Right lobe of liver (tissue), 4 donors: ENCODE measurements around the gene EYA2.

Source experiments
- POLR2A ChIP-seq: fragments of 450-650 bp; IDR thresholded peaks from one replicate; pipeline ENCODE4 v1.6.1; 2017; ENCODE audit warnings: antibody characterized with exemption, mild to moderate bottlenecking
- TF ChIP-seq, protein P1 (sequence below), 4 donors: fragments of 200-600 bp in 3 of 4; fragments of 450-650 bp in 1 of 4; IDR thresholded peaks; one replicate each; pipeline versions ENCODE4 v1.5.1 to v1.8.0; 2016 to 2022; ENCODE audit warnings: antibody characterized with exemption in 4 of 4, mild to moderate bottlenecking in 2 of 4
- donor health status: DM: no; HTN: no; CAD: no.
- donor health status: DM: no; HTN: no; CAD: no.
- donor health status: DM: no; HTN: yes; CAD: no.

DNA sequence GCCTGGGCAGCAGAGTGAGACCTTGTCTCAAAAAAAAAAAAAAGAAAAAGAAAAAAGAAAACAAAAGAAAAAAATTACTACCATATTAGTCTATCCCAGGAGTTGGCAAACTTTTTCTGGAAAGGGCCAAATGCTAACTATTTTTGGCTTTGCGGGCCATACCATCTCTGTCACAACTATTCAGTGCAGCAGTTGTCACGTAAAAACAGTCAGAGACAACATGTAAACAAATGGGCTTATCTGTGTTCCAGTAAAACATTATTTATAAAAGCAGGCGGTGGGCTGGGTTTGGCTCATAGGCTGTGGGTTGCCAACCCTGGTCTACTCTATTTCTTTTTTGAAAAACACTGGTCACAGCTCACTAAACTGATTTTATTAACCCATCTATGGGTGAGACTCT lies 53.4 kb downstream of the EYA2 start:
- TF ChIP-seq, protein P1, sequence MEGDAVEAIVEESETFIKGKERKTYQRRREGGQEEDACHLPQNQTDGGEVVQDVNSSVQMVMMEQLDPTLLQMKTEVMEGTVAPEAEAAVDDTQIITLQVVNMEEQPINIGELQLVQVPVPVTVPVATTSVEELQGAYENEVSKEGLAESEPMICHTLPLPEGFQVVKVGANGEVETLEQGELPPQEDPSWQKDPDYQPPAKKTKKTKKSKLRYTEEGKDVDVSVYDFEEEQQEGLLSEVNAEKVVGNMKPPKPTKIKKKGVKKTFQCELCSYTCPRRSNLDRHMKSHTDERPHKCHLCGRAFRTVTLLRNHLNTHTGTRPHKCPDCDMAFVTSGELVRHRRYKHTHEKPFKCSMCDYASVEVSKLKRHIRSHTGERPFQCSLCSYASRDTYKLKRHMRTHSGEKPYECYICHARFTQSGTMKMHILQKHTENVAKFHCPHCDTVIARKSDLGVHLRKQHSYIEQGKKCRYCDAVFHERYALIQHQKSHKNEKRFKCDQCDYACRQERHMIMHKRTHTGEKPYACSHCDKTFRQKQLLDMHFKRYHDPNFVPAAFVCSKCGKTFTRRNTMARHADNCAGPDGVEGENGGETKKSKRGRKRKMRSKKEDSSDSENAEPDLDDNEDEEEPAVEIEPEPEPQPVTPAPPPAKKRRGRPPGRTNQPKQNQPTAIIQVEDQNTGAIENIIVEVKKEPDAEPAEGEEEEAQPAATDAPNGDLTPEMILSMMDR (IDR thresholded peaks at IDR 0.05) = no peak
- no peak for TF ChIP-seq POLR2A
